GM19238 (cell line): Measurements from ENCODE around the gene CD4.

Experiments used
- DNase-seq: peaks from one replicate; pipeline ENCODE4 v3.0.0; 2011; ENCODE audit warnings: low spot score; ENCODE audit not compliant: insufficient read length

CD4 gene

DNA sequence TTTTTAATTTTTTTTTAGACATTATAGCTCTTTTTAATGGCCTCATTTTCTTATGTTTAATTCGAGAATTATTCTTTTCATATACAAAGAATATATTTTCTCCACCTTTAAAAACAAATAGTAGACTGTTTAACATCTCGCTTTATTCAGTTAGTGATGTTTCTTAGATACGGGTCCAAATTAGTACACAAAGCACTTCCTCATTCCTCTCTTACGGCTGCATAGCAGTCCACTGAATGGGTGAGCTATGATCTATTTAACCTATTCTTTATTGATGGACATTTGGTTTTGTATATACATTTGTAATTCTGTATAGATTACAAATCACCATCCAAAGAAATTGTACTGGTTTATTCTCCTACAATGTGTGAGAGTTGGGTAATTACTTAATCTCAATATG, 24.0 kb downstream of the CD4 start:
- no peak for DNase-seq

GRCh38 chr12:6816598-6816997, 27.3 kb downstream of the CD4 start:
- no peak for DNase-seq

DNA sequence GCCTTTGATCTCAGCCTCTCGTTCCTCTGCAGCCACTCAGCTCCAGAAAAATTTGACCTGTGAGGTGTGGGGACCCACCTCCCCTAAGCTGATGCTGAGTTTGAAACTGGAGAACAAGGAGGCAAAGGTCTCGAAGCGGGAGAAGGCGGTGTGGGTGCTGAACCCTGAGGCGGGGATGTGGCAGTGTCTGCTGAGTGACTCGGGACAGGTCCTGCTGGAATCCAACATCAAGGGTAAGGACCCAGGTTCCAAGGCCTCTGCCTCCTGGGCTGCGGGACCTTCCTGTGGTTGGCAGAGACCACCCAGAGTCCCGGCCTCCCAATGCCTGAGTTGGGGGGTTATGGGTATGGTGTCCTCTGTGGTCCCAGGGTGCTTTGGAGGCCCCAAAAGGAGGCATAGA, 27.8 kb downstream of the CD4 start:
- no peak for DNase-seq

GRCh38 chr12:6817662-6818157, 28.4 kb downstream of the CD4 start:
- no peak for DNase-seq

- DNase-seq, result no peak
Observed at GRCh38 chr12:6818222-6818621, 28.9 kb downstream of the CD4 start.

GRCh38 chr12:6818645-6819044, 29.3 kb downstream of the CD4 start:
- no peak for DNase-seq

GRCh38 chr12:6819106-6820030, 30.0 kb downstream of the CD4 start:
- no peak for DNase-seq

DNA sequence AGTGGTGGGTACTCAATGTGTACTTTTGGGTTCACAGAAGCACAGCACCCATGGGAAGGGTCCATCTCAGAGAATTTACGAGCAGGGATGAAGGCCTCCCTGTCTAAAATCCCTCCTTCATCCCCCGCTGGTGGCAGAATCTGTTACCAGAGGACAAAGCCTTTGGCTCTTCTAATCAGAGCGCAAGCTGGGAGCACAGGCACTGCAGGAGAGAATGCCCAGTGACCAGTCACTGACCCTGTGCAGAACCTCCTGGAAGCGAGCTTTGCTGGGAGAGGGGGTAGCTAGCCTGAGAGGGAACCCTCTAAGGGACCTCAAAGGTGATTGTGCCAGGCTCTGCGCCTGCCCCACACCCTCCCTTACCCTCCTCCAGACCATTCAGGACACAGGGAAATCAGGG, 30.8 kb downstream of the CD4 start:
- DNase-seq, result no peak

GRCh38 chr12:6821591-6822425, 32.5 kb downstream of the CD4 start, which contains the start of gene GPR162:
Gene GPR162 (plus strand): TSS chr12:6821821. CDS start chr12:6823899, 2,078 bp downstream.
- no peak for DNase-seq

- DNase-seq, result no peak
Observed at GRCh38 chr12:6822426-6823135, 33.3 kb downstream of the CD4 start.

DNA sequence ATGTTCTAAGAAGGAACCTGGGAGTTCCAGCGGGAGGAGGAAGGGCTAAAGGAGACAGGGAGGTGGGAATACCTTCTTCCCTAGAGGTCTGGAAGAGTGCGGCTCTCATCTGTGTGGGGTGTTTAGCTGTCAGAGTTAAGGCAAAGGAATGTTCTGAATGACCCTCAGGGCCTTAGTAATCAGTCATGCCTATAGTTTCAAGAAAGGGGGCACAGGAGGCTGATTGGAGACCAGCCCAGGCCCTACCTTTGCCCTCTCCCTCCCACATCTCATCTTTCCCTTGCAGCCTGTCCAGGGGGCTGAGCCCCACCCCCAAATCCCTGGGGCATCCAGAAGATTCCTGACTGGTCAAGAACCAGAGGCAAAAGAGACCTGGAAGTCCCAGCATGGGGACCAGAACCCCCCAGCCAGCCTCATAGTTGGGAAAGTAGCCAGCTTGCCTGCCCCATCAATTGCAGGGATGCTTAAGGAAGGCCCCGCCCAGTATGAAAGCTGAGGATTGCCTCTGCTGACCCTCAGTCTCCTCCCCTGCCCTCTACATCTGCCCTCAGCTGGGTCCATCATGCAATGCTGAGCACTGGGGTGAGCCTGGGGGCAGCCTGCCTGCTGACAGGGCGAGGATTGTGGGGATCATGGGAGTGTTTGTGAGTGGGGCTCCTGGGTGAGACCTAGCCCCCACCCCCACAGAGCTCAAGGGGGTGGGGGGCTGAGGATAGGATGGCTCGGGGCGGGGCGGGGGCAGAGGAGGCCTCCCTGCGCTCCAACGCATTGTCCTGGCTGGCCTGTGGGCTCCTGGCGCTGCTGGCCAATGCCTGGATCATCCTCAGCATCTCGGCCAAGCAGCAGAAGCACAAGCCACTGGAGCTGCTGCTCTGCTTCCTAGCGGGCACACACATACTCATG, 34.1 kb downstream of the CD4 start:
- DNase-seq, result no peak

DNA sequence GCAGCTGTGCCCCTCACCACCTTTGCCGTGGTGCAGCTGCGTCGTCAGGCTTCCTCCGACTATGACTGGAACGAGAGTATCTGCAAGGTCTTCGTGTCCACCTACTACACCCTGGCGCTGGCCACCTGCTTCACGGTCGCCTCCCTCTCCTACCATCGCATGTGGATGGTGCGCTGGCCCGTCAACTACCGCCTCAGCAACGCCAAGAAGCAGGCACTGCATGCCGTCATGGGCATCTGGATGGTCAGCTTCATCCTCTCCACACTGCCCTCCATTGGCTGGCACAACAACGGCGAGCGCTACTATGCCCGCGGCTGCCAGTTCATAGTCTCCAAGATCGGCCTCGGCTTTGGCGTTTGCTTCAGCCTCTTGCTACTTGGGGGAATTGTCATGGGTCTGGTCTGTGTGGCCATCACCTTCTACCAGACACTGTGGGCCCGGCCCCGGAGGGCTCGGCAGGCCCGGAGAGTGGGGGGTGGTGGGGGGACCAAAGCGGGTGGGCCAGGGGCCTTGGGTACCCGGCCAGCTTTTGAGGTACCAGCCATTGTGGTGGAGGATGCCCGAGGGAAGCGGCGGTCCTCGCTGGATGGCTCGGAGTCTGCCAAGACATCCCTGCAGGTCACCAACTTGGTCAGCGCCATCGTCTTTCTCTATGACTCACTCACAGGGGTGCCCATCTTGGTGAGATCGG, 34.9 kb downstream of the CD4 start:
- DNase-seq, result no peak

DNA sequence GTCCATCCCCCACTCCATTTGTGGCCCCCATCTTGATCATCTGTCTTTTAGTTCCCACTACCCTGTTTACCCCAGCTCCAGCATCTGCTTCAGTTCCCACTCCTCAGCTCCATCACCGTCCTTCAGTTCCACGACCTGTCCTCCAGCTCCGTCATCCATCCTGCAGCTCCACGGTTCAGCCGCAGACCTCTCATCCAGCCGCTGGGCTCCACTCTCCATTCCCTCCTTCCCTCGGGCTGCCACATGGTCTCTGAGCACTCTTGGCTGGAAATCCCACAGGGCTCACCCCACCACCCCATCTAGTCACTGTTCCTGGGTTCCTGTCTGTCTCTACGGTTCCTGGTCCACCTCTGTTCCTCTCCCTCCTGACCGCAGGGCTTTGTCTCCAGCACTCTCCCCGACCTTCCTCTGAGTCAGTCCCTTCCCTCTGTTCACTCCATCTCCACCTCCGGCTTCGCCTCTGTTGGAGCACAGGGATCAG, 35.6 kb downstream of the CD4 start:
- DNase-seq, result no peak

DNA sequence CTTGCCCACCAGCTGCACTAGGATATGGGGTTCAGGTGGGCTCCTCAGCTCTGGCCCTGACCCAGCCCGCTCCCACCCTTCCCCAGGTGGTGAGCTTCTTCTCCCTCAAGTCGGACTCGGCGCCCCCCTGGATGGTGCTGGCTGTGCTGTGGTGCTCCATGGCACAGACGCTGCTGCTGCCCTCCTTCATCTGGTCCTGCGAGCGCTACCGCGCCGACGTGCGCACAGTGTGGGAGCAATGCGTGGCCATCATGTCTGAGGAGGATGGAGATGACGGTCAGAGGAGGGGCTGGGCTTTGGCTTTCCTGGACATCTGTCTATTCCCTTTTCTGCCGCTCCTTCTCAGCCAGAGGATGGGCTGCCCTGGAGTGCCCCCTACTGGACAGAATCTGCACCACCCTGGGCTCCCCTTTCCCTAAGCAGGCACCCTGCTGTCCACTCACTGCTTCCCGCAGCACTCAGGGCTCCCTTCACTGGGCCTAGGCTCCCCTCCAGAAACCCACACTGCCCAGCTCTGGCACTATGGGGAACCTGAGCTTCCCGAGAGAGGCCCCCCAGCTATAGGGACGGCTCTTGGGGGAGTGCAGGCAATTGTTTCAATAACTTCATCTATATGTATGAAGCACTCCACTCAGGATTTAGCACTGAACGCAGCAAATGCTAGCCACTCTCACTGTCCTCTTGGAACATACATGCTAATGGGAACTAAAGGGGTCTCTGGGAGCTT, 36.2 kb downstream of the CD4 start:
- DNase-seq, result peak; percentile 93

DNA sequence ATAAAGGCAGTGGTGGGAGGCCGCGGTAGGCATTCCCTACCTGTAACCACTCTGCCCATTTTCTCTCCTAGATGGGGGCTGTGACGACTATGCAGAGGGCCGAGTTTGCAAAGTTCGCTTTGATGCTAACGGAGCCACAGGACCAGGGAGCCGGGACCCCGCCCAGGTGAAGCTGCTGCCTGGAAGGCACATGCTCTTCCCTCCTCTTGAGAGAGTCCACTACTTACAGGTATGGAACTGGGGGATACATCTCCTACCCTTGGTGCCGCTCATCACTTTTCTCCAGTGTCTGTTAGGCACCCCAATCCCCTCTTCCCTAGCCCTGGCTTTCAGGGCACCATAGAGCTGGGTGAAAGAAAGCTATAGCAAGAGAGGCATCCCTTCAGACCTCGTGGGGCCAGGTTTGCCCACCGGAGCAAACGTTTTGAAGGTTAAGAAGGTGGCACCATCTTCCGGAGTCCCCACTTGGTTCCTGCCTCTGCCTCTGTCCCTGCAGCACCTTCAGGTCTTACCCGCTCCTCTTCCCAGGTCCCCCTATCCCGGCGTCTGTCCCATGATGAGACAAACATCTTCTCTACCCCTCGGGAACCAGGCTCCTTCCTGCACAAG, 36.9 kb downstream of the CD4 start:
- DNase-seq, result no peak

DNA sequence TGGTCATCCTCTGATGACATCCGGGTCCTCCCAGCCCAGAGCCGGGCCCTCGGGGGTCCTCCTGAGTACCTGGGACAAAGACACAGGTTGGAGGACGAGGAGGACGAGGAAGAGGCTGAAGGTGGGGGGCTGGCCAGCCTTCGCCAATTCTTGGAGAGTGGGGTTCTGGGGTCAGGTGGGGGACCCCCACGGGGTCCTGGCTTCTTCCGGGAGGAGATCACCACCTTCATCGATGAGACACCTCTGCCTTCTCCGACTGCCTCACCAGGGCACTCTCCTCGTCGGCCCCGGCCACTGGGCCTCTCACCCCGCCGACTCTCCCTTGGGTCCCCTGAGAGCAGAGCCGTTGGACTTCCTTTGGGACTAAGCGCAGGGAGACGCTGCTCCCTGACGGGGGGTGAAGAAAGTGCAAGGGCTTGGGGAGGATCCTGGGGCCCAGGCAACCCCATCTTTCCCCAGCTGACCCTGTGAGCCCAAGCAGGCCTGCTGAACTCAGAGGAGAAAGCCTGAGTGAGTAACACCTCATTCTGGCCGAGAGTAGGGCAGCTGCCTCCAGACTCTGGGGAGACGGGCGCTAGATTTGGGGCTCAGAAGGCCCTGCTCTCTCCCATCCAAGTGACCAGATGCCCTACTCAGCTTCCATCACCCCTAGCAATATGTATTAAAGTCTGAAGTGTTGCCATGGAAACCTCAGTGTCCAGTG, 37.6 kb downstream of the CD4 start:
- DNase-seq, result no peak

DNA sequence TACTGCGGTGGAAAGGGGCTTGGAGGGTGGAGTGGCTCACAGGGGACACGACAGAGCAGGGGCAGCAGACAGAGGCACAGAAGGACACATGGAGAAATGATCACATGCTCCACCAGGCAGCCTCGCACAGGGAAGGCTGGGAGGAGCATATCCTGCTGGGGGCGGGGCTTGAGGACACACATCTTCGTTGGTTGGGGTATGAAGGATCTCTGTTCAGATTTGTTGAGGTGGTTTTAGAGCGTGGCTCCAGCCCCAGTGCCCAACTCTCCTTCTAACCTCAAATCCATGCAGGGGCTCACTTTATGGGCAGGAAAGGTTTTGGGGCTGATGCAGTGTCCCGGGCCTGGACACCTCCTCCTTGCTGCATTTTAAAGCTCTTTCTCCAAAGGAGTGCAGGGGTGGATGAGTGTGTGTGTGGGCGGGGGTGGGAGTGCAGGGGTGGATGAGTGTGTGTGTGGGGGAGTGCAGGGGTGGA, 38.1 kb downstream of the CD4 start:
- no peak for DNase-seq
